H1 (cell line): ENCODE results near the gene PTGER3. TPM values are rescaled to one million over a fixed set of nuclear protein-coding genes. Genes with fewer than 3 reads are reported as not detected.

Source experiments
- CTCF ChIA-PET: fragments of 300-600 bp; sonication (Branson Sonifier 250); formaldehyde crosslinking; loops from one replicate; lab custom pipeline; 2021; ENCODE audit not compliant: partially characterized antibody; lab: Charles Lee
- POLR2A ChIA-PET: fragments of 300-600 bp; sonication (Branson Sonifier 250); formaldehyde crosslinking; loops from one replicate; lab custom pipeline; 2021; ENCODE audit warnings: inconsistent platforms; ENCODE audit not compliant: partially characterized antibody; lab: Charles Lee
- DNase-seq, 2 experiments: peaks; one replicate each; pipeline versions ENCODE4 v3.0.0 to v3.0.0-alpha.2; 2010 to 2022; ENCODE audit warnings: low spot score in 2 of 2, low read depth in 1 of 2, mixed read lengths in 1 of 2
- FAIRE-seq: peaks from 2 replicates; lab custom pipeline; 2011; peaks lifted over from hg19 to GRCh38; lab: Jason Lieb, UNC
- H2AFZ ChIP-seq: 2 replicates; pipeline ENCODE4 v1.8.1; 2012; ENCODE audit warnings: low read length, inconsistent platforms
- H2AK5ac ChIP-seq: 2 replicates; pipeline ENCODE4 v1.6.1; 2013; ENCODE audit warnings: low read depth, low read length
- H2BK120ac ChIP-seq: replicated peaks from 2 replicates; pipeline ENCODE3; 2013; ENCODE audit warnings: low read depth, low read length, inconsistent platforms
- H2BK12ac ChIP-seq: 2 replicates; pipeline ENCODE4 v1.6.1; 2013; ENCODE audit warnings: low read depth, low read length
- H2BK15ac ChIP-seq: 2 replicates; pipeline ENCODE4 v1.6.1; 2013; ENCODE audit warnings: low read length
- H2BK20ac ChIP-seq: 2 replicates; pipeline ENCODE4 v1.6.1; 2013; ENCODE audit warnings: low read length
- H2BK5ac ChIP-seq: 2 replicates; pipeline ENCODE4 v1.6.1; 2013; ENCODE audit warnings: low read depth, low read length
- H3K14ac ChIP-seq: 2 replicates; pipeline ENCODE4 v1.6.1; 2013; ENCODE audit warnings: inconsistent platforms; ENCODE audit not compliant: insufficient read length
- H3K18ac ChIP-seq: 2 replicates; pipeline ENCODE4 v1.6.1; 2013; ENCODE audit warnings: low read length; ENCODE audit errors: extremely low read depth
- H3K23ac ChIP-seq: 2 replicates; pipeline ENCODE4 v1.6.1; 2013; ENCODE audit warnings: inconsistent platforms; ENCODE audit not compliant: insufficient read length
- H3K23me2 ChIP-seq: 2 replicates; pipeline ENCODE4 v1.6.1; 2013; ENCODE audit warnings: low read depth, low read length
- H3K27ac ChIP-seq: 2 replicates; pipeline ENCODE4 v1.6.1; 2011; ENCODE audit warnings: low read depth, low read length, inconsistent platforms
- H3K27me3 ChIP-seq, 4 experiments: replicated peaks in 1 of 4; 1 replicate in 1 of 4; 2 replicates in 3 of 4; pipeline versions ENCODE4 v1.6.1 to v1.8.1; 2011 to 2013; ENCODE audit warnings: low read length in 3 of 4, mild to moderate bottlenecking in 3 of 4, inconsistent platforms in 2 of 4, mixed read lengths in 2 of 4, moderate library complexity in 1 of 4; ENCODE audit not compliant: control insufficient read depth in 3 of 4, insufficient read depth in 3 of 4; ENCODE audit errors: extremely low read depth in 1 of 4
- H3K36me3 ChIP-seq, 4 experiments: 2 replicates each; pipeline versions ENCODE4 v1.6.1 to v1.8.1; 2011 to 2013; ENCODE audit warnings: mild to moderate bottlenecking in 4 of 4, low read length in 3 of 4, moderate library complexity in 2 of 4, control low read depth in 1 of 4, inconsistent platforms in 1 of 4; ENCODE audit not compliant: insufficient read depth in 4 of 4, control insufficient read depth in 2 of 4
- H3K4ac ChIP-seq: replicated peaks from 2 replicates; pipeline ENCODE3; 2013; ENCODE audit warnings: low read length, low read depth, mixed read lengths, inconsistent platforms; ENCODE audit not compliant: insufficient read length
- H3K4me1 ChIP-seq, 4 experiments: replicated peaks in 1 of 4; 1 replicate in 1 of 4; 2 replicates in 3 of 4; pipeline versions ENCODE4 v1.6.1 to v1.8.1; 2011 to 2013; ENCODE audit warnings: low read length in 3 of 4, inconsistent platforms in 2 of 4, mixed read lengths in 1 of 4; ENCODE audit not compliant: insufficient read depth in 4 of 4, control insufficient read depth in 3 of 4
- H3K4me2 ChIP-seq, 2 experiments: 2 replicates each; pipeline versions ENCODE4 v1.6.1 to v1.8.1; 2011 to 2013; ENCODE audit warnings: low read depth in 2 of 2, low read length in 2 of 2, control low read depth in 1 of 2, inconsistent platforms in 1 of 2, mild to moderate bottlenecking in 1 of 2; ENCODE audit not compliant: insufficient read depth in 1 of 2
- H3K4me3 ChIP-seq, 4 experiments: fragments of 200-600, 300-600 bp in 1 of 4; sonication (generic), shearing (Covaris generic), sonication (Bioruptor Twin) in 1 of 4; 2 replicates each; pipeline versions ENCODE4 v1.5.1 to v1.8.1; 2011 to 2016; ENCODE audit warnings: low read length in 4 of 4, low read depth in 3 of 4, control low read depth in 2 of 4, inconsistent platforms in 2 of 4, mild to moderate bottlenecking in 2 of 4, mixed read lengths in 1 of 4, moderate library complexity in 1 of 4; ENCODE audit not compliant: insufficient read depth in 2 of 4; ENCODE audit errors: extremely low read depth in 1 of 4
- H3K56ac ChIP-seq: replicated peaks from 2 replicates; pipeline ENCODE3; 2013; ENCODE audit warnings: low read depth, mild to moderate bottlenecking, mixed read lengths, low read length, inconsistent platforms; ENCODE audit not compliant: insufficient read length
- H3K79me1 ChIP-seq: 2 replicates; pipeline ENCODE4 v1.6.1; 2013; ENCODE audit warnings: low read depth, low read length, control low read depth
- H3K79me2 ChIP-seq, 2 experiments: 2 replicates each; pipeline versions ENCODE4 v1.6.1 to v1.8.1; 2012 to 2013; ENCODE audit warnings: low read length in 2 of 2, mild to moderate bottlenecking in 2 of 2, inconsistent platforms in 1 of 2; ENCODE audit not compliant: insufficient read depth in 2 of 2, control insufficient read depth in 1 of 2
- H3K9ac ChIP-seq, 4 experiments: replicated peaks in 1 of 4; 1 replicate in 1 of 4; 2 replicates in 3 of 4; pipeline versions ENCODE4 v1.6.1 to v1.8.1; 2011 to 2013; ENCODE audit warnings: low read depth in 3 of 4, low read length in 3 of 4, control low read depth in 2 of 4, mild to moderate bottlenecking in 2 of 4, moderate library complexity in 2 of 4, inconsistent platforms in 1 of 4; ENCODE audit errors: extremely low read depth in 1 of 4
- H3K9me3 ChIP-seq, 2 experiments: 2 replicates each; pipeline versions ENCODE4 v1.6.1 to v1.8.1; 2012 to 2013; ENCODE audit warnings: mild to moderate bottlenecking in 2 of 2, moderate library complexity in 2 of 2, control low read depth in 1 of 2, inconsistent platforms in 1 of 2, low read depth in 1 of 2, low read length in 1 of 2, mixed read lengths in 1 of 2; ENCODE audit not compliant: insufficient read depth in 2 of 2
- H4K20me1 ChIP-seq, 2 experiments: replicated peaks in 1 of 2; 2 replicates each; pipeline versions ENCODE3 to v1.8.1; 2011 to 2013; ENCODE audit warnings: inconsistent platforms in 2 of 2, low read length in 2 of 2, mild to moderate bottlenecking in 1 of 2; ENCODE audit not compliant: insufficient read depth in 2 of 2, control insufficient read depth in 1 of 2
- H4K5ac ChIP-seq: 2 replicates; pipeline ENCODE4 v1.6.1; 2013; ENCODE audit warnings: low read length, low read depth, mixed read lengths, inconsistent platforms; ENCODE audit not compliant: insufficient read length
- H4K8ac ChIP-seq: 2 replicates; pipeline ENCODE4 v1.8.0; 2013; ENCODE audit warnings: mild to moderate bottlenecking, moderate library complexity, low read length, inconsistent platforms; ENCODE audit not compliant: insufficient read depth; ENCODE audit errors: extremely low read depth
- H4K91ac ChIP-seq: replicated peaks from 2 replicates; pipeline ENCODE3; 2013; ENCODE audit warnings: low read length, mixed read lengths, inconsistent platforms; ENCODE audit not compliant: insufficient read length
- BACH1 ChIP-seq: IDR thresholded peaks from 2 replicates; pipeline ENCODE4 v1.6.1; 2012; ENCODE audit warnings: low read length, improper control_type of control experiment
- CBX8 ChIP-seq: fragments of 300-800, 300-1000 bp; sonication (generic); IDR thresholded peaks from 2 replicates; pipeline ENCODE4 v1.7.1; 2016; ENCODE audit warnings: low read depth, low read length, borderline replicate concordance
- SIRT6 ChIP-seq: IDR thresholded peaks from one replicate; pipeline ENCODE4 v1.7.1; 2012; ENCODE audit warnings: low read length, inconsistent platforms
- SP2 ChIP-seq: IDR thresholded peaks from 2 replicates; pipeline ENCODE4 v1.6.1; 2012; ENCODE audit warnings: mild to moderate bottlenecking, low read length, inconsistent platforms
- USF2 ChIP-seq: IDR thresholded peaks from 2 replicates; pipeline ENCODE4 v1.6.1; 2011; ENCODE audit warnings: low read length, improper control_type of control experiment
- WGBS, 2 experiments: shearing (Covaris generic) in 1 of 2; methylation state at CpG; one replicate each; pipeline versions ENCODE4 v1.1.6 to v1.1.7; 2013 to 2015; ENCODE audit warnings: low lambda C conversion rate in 2 of 2, mixed read lengths in 2 of 2, inconsistent platforms in 1 of 2, low coverage in 1 of 2, missing lambda C conversion rate in 1 of 2; ENCODE audit not compliant: insufficient replicate concordance in 2 of 2, insufficient coverage in 1 of 2, insufficient read length in 1 of 2; ENCODE audit errors: extremely low coverage in 1 of 2, missing lambda C conversion rate in 1 of 2; 5-methylcytosine and 5-hydroxymethylcytosine counted together
- polyA plus RNA-seq, 7 experiments: library from polyadenylated mRNA; depleted of rRNA in 3 of 7; stranded (reverse) in 5 of 7; unstranded in 2 of 7; fragments of >200 nt in 5 of 7; fragments of 200-250 nt in 2 of 7; gene quantifications; 1 replicate in 5 of 7; 2 replicates in 1 of 7; 4 replicates in 1 of 7; pipeline versions ENCODE4 v1.2.1 to v1.2.3, GENCODE V29; 2011 to 2013; ENCODE audit warnings: missing spikeins in 2 of 7, mixed read lengths in 2 of 7
- total RNA-seq: library from RNA; stranded (reverse); fragmentation: NEBNext Ultra II Directional; extraction: Animal tissue kit (Norgen Biotek cat#: 25700); gene quantifications from 2 replicates; pipeline ENCODE4 v1.2.1, GENCODE V29; 2021

The PTGER3 gene
- total and polyA plus RNA-seq, 2 of the 8 experiments (the other 6 are each of a cell fraction or from before 2014, with no cell fraction given), result 0.38 to 0.82 TPM

DNA sequence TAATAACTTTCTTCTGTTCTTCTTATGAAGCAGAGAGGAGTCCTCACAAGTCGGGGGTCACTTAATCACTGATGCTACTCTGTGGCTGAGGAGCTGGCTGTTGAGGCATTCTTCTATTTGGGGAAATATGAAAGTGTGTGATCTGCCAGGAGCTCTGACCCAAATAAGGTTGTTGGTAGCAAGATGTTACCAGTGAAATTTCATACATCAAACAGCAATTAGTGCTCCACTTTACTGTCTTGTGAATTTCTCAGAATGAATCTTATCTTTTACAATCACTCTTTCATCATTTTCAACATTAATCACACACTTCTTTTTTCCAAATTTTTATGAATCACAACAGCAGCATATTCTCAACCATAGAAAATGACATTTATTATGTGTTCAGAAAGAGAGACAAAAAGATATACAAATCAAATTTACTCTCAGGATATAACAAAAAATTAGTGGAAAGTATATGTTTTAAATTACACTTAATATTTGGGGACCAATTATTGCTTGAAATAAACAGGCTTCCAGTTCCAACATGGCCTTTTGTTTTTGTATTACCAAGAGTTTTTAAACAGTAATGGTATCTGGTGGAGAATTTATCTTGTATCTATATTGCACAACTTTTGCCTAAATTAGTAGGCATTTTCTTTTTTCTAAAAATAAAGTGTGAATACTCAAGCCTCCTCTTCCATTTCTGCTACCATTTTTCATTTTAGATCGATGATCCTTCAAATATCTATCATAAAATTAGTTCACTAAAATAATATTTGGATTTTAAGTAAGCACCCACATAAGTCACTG, 9.6 kb downstream of the PTGER3 start:
- H2BK15ac ChIP-seq, result no peak overlapping the region
- H3K27me3 ChIP-seq, result no peaks in the 10 kb centered on the region
- no peak overlapping the region for H4K5ac ChIP-seq
- no peak overlapping the region for H4K91ac ChIP-seq
- no peaks in the 10 kb centered on the region for H3K4me1 ChIP-seq
- WGBS, 2 experiments, result 97% methylated on average over 2 of the region's 2 CpGs; no CpG with 5 or more reads in 1 of the 2 experiments
- no peak overlapping the region for H3K4me2 ChIP-seq
- CTCF ChIA-PET, result interaction anchor here (1.3 to 2.5 kb wide), 3 partner anchors 12 to 352 kb away, joined by 3 to 7 read pairs (median 4); no protein-coding TSS in a partner anchor
- no peak overlapping the region for H3K4me3 ChIP-seq
- no peak for TF ChIP-seq SP2
- no peak for TF ChIP-seq BACH1
- TF ChIP-seq CBX8, result no peak
- TF ChIP-seq USF2, result no peak
- TF ChIP-seq SIRT6, result no peak
- TF ChIP-seq, all 59 proteins: peak for 0
- Histone ChIP-seq H3K23me2 (no peaks in the 10 kb centered on the region; the same call in 1 of the 2 replicates), H3K56ac (no peak overlapping the region), H3K79me1 (no peaks in the 10 kb centered on the region), H3K23ac (no peak overlapping the region), H2AK5ac (no peak overlapping the region), H4K8ac (no peak overlapping the region), H3K27ac (no peak overlapping the region), H3K36me3 (no peaks in the 10 kb centered on the region), H4K20me1 (no peaks in the 10 kb centered on the region), H3K4ac (no peak overlapping the region), H3K9me3 (no peaks in the 10 kb centered on the region), H2BK20ac (no peak overlapping the region), H2BK5ac (no peak overlapping the region), H3K18ac (no peak overlapping the region), H2BK12ac (no peak overlapping the region), H2AFZ (no peak overlapping the region), H2BK120ac (no peak overlapping the region), H3K14ac (no peak overlapping the region), H3K9ac (no peak overlapping the region), H3K79me2 (no peaks in the 10 kb centered on the region)
- DNase-seq (no peak), FAIRE-seq (no peak)
- POLR2A ChIA-PET, result no interaction called here
